Measurements from ENCODE around the gene TMEM163.

DNA sequence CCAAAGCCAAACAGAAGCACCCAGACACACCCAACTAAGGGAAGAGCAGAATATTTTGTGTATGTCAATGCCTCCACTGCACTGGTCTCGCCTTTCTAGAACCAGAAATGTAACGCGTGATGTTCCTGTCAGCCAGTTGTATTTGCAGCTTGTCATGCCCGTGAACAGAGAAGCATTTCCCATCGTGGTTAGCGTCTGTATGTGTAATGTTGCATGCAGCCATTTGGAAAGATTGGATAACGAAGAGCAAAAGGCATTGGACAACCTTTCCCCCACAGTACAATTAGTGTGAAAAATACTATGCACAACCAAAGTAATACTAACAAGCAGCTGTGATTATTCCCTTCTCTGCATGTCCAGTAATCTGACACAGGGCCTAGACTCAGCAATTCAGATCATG lies 140.5 kb downstream of the TMEM163 start:
- TF ChIP-seq POLR2A (IDR thresholded peaks at IDR 0.05) (no peak), CTCF (IDR thresholded peaks at IDR 0.05) (no peak)
